Ishikawa (cell line): ENCODE measurements around the gene MAP7.

Experiments used
- CEBPB ChIP-seq: IDR thresholded peaks from 2 replicates; pipeline ENCODE4 v1.6.1; 2012
- CREB1 ChIP-seq: IDR thresholded peaks from 2 replicates; pipeline ENCODE4 v1.6.1; 2012; ENCODE audit warnings: low read depth
- EGR1 ChIP-seq: IDR thresholded peaks from 2 replicates; pipeline ENCODE4 v1.6.1; 2012
- EP300 ChIP-seq: IDR thresholded peaks from 2 replicates; pipeline ENCODE4 v1.6.1; 2012; ENCODE audit warnings: borderline replicate concordance
- FOXM1 ChIP-seq: IDR thresholded peaks from 2 replicates; pipeline ENCODE4 v1.6.1; 2012; ENCODE audit warnings: low read depth, borderline replicate concordance
- NFIC ChIP-seq: IDR thresholded peaks from 2 replicates; pipeline ENCODE4 v1.6.1; 2012
- RAD21 ChIP-seq: IDR thresholded peaks from 2 replicates; pipeline ENCODE4 v1.6.1; 2012; ENCODE audit warnings: low read depth
- TAF1 ChIP-seq: IDR thresholded peaks from 2 replicates; pipeline ENCODE4 v1.6.1; 2012; ENCODE audit warnings: low read depth, mild to moderate bottlenecking
- TEAD4 ChIP-seq: IDR thresholded peaks from 2 replicates; pipeline ENCODE4 v1.6.1; 2012
- YY1 ChIP-seq: IDR thresholded peaks from 2 replicates; pipeline ENCODE4 v1.6.1; 2012; ENCODE audit warnings: low read depth
- ZBTB7A ChIP-seq: IDR thresholded peaks from 2 replicates; pipeline ENCODE4 v1.6.1; 2012; ENCODE audit warnings: low read depth
- TF ChIP-seq, protein P1 (sequence below): IDR thresholded peaks from 2 replicates; pipeline ENCODE4 v1.6.1; 2012; ENCODE audit warnings: low read depth, mild to moderate bottlenecking
- TF ChIP-seq, protein P2 (sequence below): IDR thresholded peaks from 2 replicates; pipeline ENCODE4 v1.6.1; 2012
- TF ChIP-seq, protein P3 (sequence below): IDR thresholded peaks from 2 replicates; pipeline ENCODE4 v1.6.1; 2012

DNA sequence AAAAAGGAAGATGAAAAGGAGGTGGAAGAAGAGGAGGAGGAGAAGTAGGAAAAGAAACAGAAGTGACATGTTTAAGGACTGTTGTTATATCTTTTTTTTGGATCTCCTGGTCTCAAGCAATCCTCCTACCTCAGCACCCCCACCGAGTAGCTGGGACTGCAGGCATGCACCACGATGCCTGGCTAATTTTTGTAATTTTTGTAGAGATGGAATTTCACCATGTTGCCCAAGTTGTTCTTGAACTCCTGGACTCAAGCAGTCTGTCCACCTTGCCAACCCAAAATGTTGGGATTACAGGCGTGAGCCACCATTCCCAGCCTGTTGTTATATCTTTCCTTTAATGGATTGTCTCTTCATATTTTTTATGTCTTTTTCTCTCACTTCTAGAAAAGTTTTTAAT is 241.1 kb downstream of the MAP7 start:
- TF ChIP-seq CEBPB = no peak
- no peak for TF ChIP-seq RAD21
- TF ChIP-seq, protein P1, sequence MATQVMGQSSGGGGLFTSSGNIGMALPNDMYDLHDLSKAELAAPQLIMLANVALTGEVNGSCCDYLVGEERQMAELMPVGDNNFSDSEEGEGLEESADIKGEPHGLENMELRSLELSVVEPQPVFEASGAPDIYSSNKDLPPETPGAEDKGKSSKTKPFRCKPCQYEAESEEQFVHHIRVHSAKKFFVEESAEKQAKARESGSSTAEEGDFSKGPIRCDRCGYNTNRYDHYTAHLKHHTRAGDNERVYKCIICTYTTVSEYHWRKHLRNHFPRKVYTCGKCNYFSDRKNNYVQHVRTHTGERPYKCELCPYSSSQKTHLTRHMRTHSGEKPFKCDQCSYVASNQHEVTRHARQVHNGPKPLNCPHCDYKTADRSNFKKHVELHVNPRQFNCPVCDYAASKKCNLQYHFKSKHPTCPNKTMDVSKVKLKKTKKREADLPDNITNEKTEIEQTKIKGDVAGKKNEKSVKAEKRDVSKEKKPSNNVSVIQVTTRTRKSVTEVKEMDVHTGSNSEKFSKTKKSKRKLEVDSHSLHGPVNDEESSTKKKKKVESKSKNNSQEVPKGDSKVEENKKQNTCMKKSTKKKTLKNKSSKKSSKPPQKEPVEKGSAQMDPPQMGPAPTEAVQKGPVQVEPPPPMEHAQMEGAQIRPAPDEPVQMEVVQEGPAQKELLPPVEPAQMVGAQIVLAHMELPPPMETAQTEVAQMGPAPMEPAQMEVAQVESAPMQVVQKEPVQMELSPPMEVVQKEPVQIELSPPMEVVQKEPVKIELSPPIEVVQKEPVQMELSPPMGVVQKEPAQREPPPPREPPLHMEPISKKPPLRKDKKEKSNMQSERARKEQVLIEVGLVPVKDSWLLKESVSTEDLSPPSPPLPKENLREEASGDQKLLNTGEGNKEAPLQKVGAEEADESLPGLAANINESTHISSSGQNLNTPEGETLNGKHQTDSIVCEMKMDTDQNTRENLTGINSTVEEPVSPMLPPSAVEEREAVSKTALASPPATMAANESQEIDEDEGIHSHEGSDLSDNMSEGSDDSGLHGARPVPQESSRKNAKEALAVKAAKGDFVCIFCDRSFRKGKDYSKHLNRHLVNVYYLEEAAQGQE = no peak
- TF ChIP-seq TEAD4 = no peak
- TF ChIP-seq EGR1 = no peak
- no peak for TF ChIP-seq FOXM1
- TF ChIP-seq, protein P2, sequence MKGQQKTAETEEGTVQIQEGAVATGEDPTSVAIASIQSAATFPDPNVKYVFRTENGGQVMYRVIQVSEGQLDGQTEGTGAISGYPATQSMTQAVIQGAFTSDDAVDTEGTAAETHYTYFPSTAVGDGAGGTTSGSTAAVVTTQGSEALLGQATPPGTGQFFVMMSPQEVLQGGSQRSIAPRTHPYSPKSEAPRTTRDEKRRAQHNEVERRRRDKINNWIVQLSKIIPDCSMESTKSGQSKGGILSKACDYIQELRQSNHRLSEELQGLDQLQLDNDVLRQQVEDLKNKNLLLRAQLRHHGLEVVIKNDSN = no peak
- TF ChIP-seq YY1 = no peak
- TF ChIP-seq CREB1 = no peak
- TF ChIP-seq, protein P3, sequence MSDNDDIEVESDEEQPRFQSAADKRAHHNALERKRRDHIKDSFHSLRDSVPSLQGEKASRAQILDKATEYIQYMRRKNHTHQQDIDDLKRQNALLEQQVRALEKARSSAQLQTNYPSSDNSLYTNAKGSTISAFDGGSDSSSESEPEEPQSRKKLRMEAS = no peak
- no peak for TF ChIP-seq ZBTB7A
- TF ChIP-seq EP300 = no peak
- no peak for TF ChIP-seq TAF1
- TF ChIP-seq NFIC = no peak
